CD14-positive monocyte (primary cell): ENCODE results near the gene WDR5. TPM values are rescaled to one million over a fixed set of nuclear protein-coding genes. Genes with fewer than 3 reads are reported as not detected.

Source experiments
- DNase-seq, 3 donors: peaks; one replicate each; pipeline ENCODE4 v3.0.0-alpha.2; 2011 to 2022
- H2AFZ ChIP-seq: 2 replicates; pipeline ENCODE4 v1.6.0; 2012; ENCODE audit warnings: mild to moderate bottlenecking, low read depth, low read length, inconsistent platforms; ENCODE audit not compliant: insufficient read depth, poor library complexity, severe bottlenecking
- H3K27ac ChIP-seq, 2 donors: 1 replicate in 1 of 2; 2 replicates in 1 of 2; pipeline ENCODE4 v1.5.1; 2012 to 2013; ENCODE audit warnings: low read length in 2 of 2, control low read depth in 1 of 2, inconsistent platforms in 1 of 2, low read depth in 1 of 2, mild to moderate bottlenecking in 1 of 2
- H3K27me3 ChIP-seq, 2 donors: one replicate each; pipeline versions ENCODE4 v1.6.0 to v1.6.1; 2011 to 2013; ENCODE audit warnings: low read length in 2 of 2; ENCODE audit not compliant: control insufficient read depth in 2 of 2, insufficient read depth in 2 of 2
- H3K36me3 ChIP-seq, 2 donors: replicated peaks in 1 of 2; 1 replicate in 1 of 2; 2 replicates in 1 of 2; pipeline versions ENCODE4 v1.5.1 to v1.6.1; 2012 to 2013; ENCODE audit warnings: low read length in 2 of 2, control low read depth in 1 of 2, inconsistent platforms in 1 of 2, mild to moderate bottlenecking in 1 of 2; ENCODE audit not compliant: insufficient read depth in 2 of 2, control insufficient read depth in 1 of 2
- H3K4me1 ChIP-seq, 2 donors: 1 replicate in 1 of 2; 2 replicates in 1 of 2; pipeline versions ENCODE4 v1.5.1 to v1.6.1; 2012 to 2013; ENCODE audit warnings: low read length in 2 of 2, control low read depth in 1 of 2, inconsistent platforms in 1 of 2, mild to moderate bottlenecking in 1 of 2, moderate library complexity in 1 of 2; ENCODE audit not compliant: insufficient read depth in 2 of 2, control insufficient read depth in 1 of 2
- H3K4me2 ChIP-seq: replicated peaks from 2 replicates; pipeline ENCODE3; 2012; ENCODE audit warnings: low read length, moderate library complexity, mild to moderate bottlenecking; ENCODE audit not compliant: poor library complexity, severe bottlenecking; ENCODE audit errors: extremely low read depth
- H3K4me3 ChIP-seq, 3 experiments: fragments of 200-600 bp in 1 of 3; sonication (generic) in 1 of 3; replicated peaks in 1 of 3; 1 replicate in 2 of 3; 2 replicates in 1 of 3; pipeline ENCODE4 v1.5.1; 2011 to 2013; ENCODE audit warnings: low read length in 3 of 3, mild to moderate bottlenecking in 3 of 3, control low read depth in 2 of 3, low read depth in 2 of 3, inconsistent platforms in 1 of 3, moderate library complexity in 1 of 3
- H3K79me2 ChIP-seq: 2 replicates; pipeline ENCODE4 v1.6.0; 2012; ENCODE audit warnings: mild to moderate bottlenecking, control low read depth, inconsistent platforms, low read length, moderate library complexity; ENCODE audit not compliant: insufficient read depth
- H3K9ac ChIP-seq: 2 replicates; pipeline ENCODE4 v1.6.0; 2017; ENCODE audit warnings: low read length, mild to moderate bottlenecking; ENCODE audit not compliant: insufficient read depth, poor library complexity, severe bottlenecking
- H3K9me3 ChIP-seq, 2 donors: replicated peaks in 1 of 2; 1 replicate in 1 of 2; 2 replicates in 1 of 2; pipeline versions ENCODE4 v1.5.1 to v1.6.1; 2012 to 2013; ENCODE audit warnings: low read length in 2 of 2, control low read depth in 1 of 2; ENCODE audit not compliant: control insufficient read depth in 1 of 2, insufficient read depth in 1 of 2
- H4K20me1 ChIP-seq: 2 replicates; pipeline ENCODE4 v1.6.0; 2012; ENCODE audit warnings: mild to moderate bottlenecking, low read length, control low read depth, moderate library complexity; ENCODE audit not compliant: insufficient read depth
- H3K27ac Mint-ChIP-seq, 7 donors: one replicate each; pipeline ENCODE4 v1.8.0; 2020; ENCODE audit warnings: mild to moderate bottlenecking in 7 of 7, mixed read lengths in 7 of 7, moderate library complexity in 6 of 7, inconsistent platforms in 2 of 7
- H3K27me3 Mint-ChIP-seq, 3 donors: one replicate each; pipeline ENCODE4 v1.8.0; 2021 to 2022; ENCODE audit warnings: low read depth in 3 of 3, mild to moderate bottlenecking in 3 of 3, mixed read lengths in 3 of 3, moderate library complexity in 3 of 3, inconsistent platforms in 1 of 3
- H3K36me3 Mint-ChIP-seq, 2 donors: one replicate each; pipeline ENCODE4 v1.8.0; 2020; ENCODE audit warnings: mixed read lengths in 2 of 2, inconsistent platforms in 1 of 2, mild to moderate bottlenecking in 1 of 2
- H3K4me1 Mint-ChIP-seq: one replicate; pipeline ENCODE4 v1.8.0; 2020; ENCODE audit warnings: mild to moderate bottlenecking, mixed read lengths
- H3K4me3 Mint-ChIP-seq, 2 donors: one replicate each; pipeline ENCODE4 v1.8.0; 2020; ENCODE audit warnings: mild to moderate bottlenecking in 2 of 2, mixed read lengths in 2 of 2, moderate library complexity in 1 of 2
- H3K9me3 Mint-ChIP-seq, 7 donors: one replicate each; pipeline ENCODE4 v1.8.0; 2020 to 2022; ENCODE audit warnings: mixed read lengths in 7 of 7, mild to moderate bottlenecking in 6 of 7, moderate library complexity in 6 of 7, inconsistent platforms in 2 of 7
- WGBS: methylation state at CpG from one replicate; pipeline ENCODE4 v1.1.5; 2013; ENCODE audit warnings: missing lambda C conversion rate; ENCODE audit not compliant: insufficient coverage; 5-methylcytosine and 5-hydroxymethylcytosine counted together
- intact Hi-C, 2 donors: fragments of 100-400 bp; cut with micrococcal nuclease; formaldehyde crosslinking; loops; one replicate each; pipeline versions ENCODE4 v1.15.0 to v1.15.1; 2023
- polyA plus RNA-seq, 3 donors: library from polyadenylated mRNA; depleted of rRNA in 1 of 3; unstranded in 2 of 3; stranded (reverse) in 1 of 3; fragments of 300-500 nt in 2 of 3; fragments of >200 nt in 1 of 3; fragmentation: Illumina TruSeq in 2 of 3; gene quantifications; 1 replicate in 2 of 3; 2 replicates in 1 of 3; pipeline ENCODE4 v1.2.3, GENCODE V29; 2012 to 2021
- TF ChIP-seq, protein P1 (sequence below): fragments of 200-600 bp; IDR thresholded peaks from one replicate; pipeline ENCODE4 v1.8.0; 2022; ENCODE audit warnings: antibody characterized with exemption, mild to moderate bottlenecking

WDR5 gene
- polyA plus RNA-seq, 3 donors = 8.7 to 17.3 (median 10.2) TPM

DNA sequence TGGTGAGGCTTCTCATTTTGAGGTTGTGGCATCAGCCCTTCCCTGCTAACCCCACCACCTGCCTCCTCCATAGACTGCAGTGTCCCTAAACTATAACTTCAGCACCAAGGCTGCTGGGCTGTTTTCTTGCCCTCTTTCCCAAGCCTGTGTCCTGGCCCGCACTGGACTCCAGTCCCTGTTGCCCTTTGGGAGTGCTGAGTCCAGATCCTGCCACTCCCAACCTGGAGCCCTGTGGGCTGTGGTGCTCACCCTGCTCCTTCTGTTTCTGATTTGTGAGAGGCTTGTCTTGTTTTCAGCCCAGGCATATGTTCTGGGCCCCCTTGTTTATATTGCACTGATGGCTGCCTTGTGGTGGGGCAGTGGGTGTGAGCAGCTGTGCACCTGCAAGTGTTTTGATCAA, 68.2 kb downstream of the WDR5 start:
- no peak overlapping the region for H3K4me3 ChIP-seq
- H3K36me3 Mint-ChIP-seq = peaks cover 0 to 3% of the 10 kb centered on the region in 2 donors
- no peaks in the 10 kb centered on the region for H3K27me3 ChIP-seq
- no peak overlapping the region for H3K4me2 ChIP-seq
- H2AFZ ChIP-seq = no peak overlapping the region
- H4K20me1 ChIP-seq = no peaks in the 10 kb centered on the region
- H3K4me1 ChIP-seq = no peaks in the 10 kb centered on the region
- TF ChIP-seq, protein P1, sequence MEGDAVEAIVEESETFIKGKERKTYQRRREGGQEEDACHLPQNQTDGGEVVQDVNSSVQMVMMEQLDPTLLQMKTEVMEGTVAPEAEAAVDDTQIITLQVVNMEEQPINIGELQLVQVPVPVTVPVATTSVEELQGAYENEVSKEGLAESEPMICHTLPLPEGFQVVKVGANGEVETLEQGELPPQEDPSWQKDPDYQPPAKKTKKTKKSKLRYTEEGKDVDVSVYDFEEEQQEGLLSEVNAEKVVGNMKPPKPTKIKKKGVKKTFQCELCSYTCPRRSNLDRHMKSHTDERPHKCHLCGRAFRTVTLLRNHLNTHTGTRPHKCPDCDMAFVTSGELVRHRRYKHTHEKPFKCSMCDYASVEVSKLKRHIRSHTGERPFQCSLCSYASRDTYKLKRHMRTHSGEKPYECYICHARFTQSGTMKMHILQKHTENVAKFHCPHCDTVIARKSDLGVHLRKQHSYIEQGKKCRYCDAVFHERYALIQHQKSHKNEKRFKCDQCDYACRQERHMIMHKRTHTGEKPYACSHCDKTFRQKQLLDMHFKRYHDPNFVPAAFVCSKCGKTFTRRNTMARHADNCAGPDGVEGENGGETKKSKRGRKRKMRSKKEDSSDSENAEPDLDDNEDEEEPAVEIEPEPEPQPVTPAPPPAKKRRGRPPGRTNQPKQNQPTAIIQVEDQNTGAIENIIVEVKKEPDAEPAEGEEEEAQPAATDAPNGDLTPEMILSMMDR = no peak
- H3K79me2 ChIP-seq = no peaks in the 10 kb centered on the region
- 100% methylated on average over 1 of the region's 1 CpG for WGBS
- DNase-seq = no peak
- H3K27ac Mint-ChIP-seq = no peak overlapping the region
- no peak overlapping the region for H3K4me3 Mint-ChIP-seq
- H3K4me1 Mint-ChIP-seq = peaks cover 5% of the 10 kb centered on the region
- no peak overlapping the region for H3K9ac ChIP-seq
- no peaks in the 10 kb centered on the region for H3K9me3 ChIP-seq
- H3K36me3 ChIP-seq = no peaks in the 10 kb centered on the region
- intact Hi-C loops = no loop called here
- H3K9me3 Mint-ChIP-seq = peaks cover 0 to 9% (median 3%) of the 10 kb centered on the region in 7 donors
- H3K27ac ChIP-seq = no peak overlapping the region
- peaks cover 4 to 9% (median 6%) of the 10 kb centered on the region in 3 donors for H3K27me3 Mint-ChIP-seq

GRCh38 chr9:134204991-134205578, 69.2 kb downstream of the WDR5 start:
- TF ChIP-seq, protein P1 = no peak
- Histone ChIP-seq H3K4me1 (no peaks in the 10 kb centered on the region), H3K27me3 (no peaks in the 10 kb centered on the region), H3K9ac (no peak overlapping the region), H3K27ac (no peak overlapping the region), H3K9me3 (no peaks in the 10 kb centered on the region), H3K79me2 (no peaks in the 10 kb centered on the region), H3K4me3 (no peak overlapping the region), H3K4me2 (no peak overlapping the region), H4K20me1 (no peaks in the 10 kb centered on the region), H3K36me3 (no peaks in the 10 kb centered on the region), H2AFZ (no peak overlapping the region)
- Mint-ChIP-seq H3K9me3 (peaks cover 0 to 9% (median 3%) of the 10 kb centered on the region in 7 donors), H3K36me3 (peaks cover 0 to 3% of the 10 kb centered on the region in 2 donors), H3K27ac (no peak overlapping the region), H3K4me3 (no peak overlapping the region), H3K4me1 (peaks cover 5% of the 10 kb centered on the region), H3K27me3 (peaks cover 4 to 9% (median 6%) of the 10 kb centered on the region in 3 donors)
- intact Hi-C loops = no loop called here
- WGBS = 100% methylated on average over 3 of the region's 15 CpGs
- DNase-seq = no peak
